Stimulated activated CD8-positive, alpha-beta memory T cell treated with anti-CD3 and anti-CD28 coated beads, Interleukin-4, amount 100 ng/mL, for 4 hours (primary cell): ENCODE results near the gene ARHGAP24.
"Not testable (repeated sequence)": the region's sequence is repeated elsewhere in the genome, so short reads cannot be mapped to it uniquely, and the experiment has no call there.

Source experiments
- DNase-seq, 2 donors: peaks; one replicate each; pipeline ENCODE4 v3.0.0-alpha.2; 2020; ENCODE audit warnings: low read depth in 2 of 2, low spot score in 1 of 2

Gene ARHGAP24

GRCh38 chr4:85482010-85482738 lies 7.2 kb downstream of the ARHGAP24 start:
- no peak for DNase-seq

- no peak for DNase-seq
Measured at GRCh38 chr4:85486425-85487086, 11.6 kb downstream of the ARHGAP24 start.

- DNase-seq, result no peak
Measured at GRCh38 chr4:85488416-85488815, 13.5 kb downstream of the ARHGAP24 start.

- no peak for DNase-seq
Measured at GRCh38 chr4:85489273-85489981, 14.5 kb downstream of the ARHGAP24 start.

- DNase-seq, result no peak
Measured at GRCh38 chr4:85491527-85491926, 16.6 kb downstream of the ARHGAP24 start.

GRCh38 chr4:85492336-85492735 lies 17.4 kb downstream of the ARHGAP24 start:
- DNase-seq, result no peak

GRCh38 chr4:85495621-85496020 lies 20.7 kb downstream of the ARHGAP24 start:
- no peak for DNase-seq

- DNase-seq, result no peak
Measured at GRCh38 chr4:85496126-85496849, 21.3 kb downstream of the ARHGAP24 start.

- no peak for DNase-seq
Measured at GRCh38 chr4:85496933-85497332, 22.0 kb downstream of the ARHGAP24 start.

GRCh38 chr4:85498068-85498733 lies 23.3 kb downstream of the ARHGAP24 start:
- no peak for DNase-seq

GRCh38 chr4:85499573-85499972 lies 24.6 kb downstream of the ARHGAP24 start:
- DNase-seq, result no peak

GRCh38 chr4:85500110-85500867 lies 25.3 kb downstream of the ARHGAP24 start:
- DNase-seq, result no peak

GRCh38 chr4:85501145-85501544 lies 26.2 kb downstream of the ARHGAP24 start:
- not testable (repeated sequence) for DNase-seq

- DNase-seq, result no peak
Measured at GRCh38 chr4:85508654-85509053, 33.7 kb downstream of the ARHGAP24 start.

- no peak for DNase-seq
Measured at GRCh38 chr4:85509882-85510631, 35.1 kb downstream of the ARHGAP24 start.

- DNase-seq, result no peak
Measured at GRCh38 chr4:85510632-85510984, 35.7 kb downstream of the ARHGAP24 start.

- no peak for DNase-seq
Measured at GRCh38 chr4:85512446-85513205, 37.7 kb downstream of the ARHGAP24 start.

- DNase-seq, result no peak
Measured at GRCh38 chr4:85514117-85514516, 39.2 kb downstream of the ARHGAP24 start.

GRCh38 chr4:85514783-85515182 lies 39.8 kb downstream of the ARHGAP24 start:
- DNase-seq, result no peak
